NCI-H446 (cell line): ENCODE measurements around the gene LINGO1.

ENCODE experiments used
- DNase-seq, 2 experiments: peaks; one replicate each; lab custom pipeline; 2025; lab: John Stamatoyannopoulos, UW

Gene LINGO1

DNA sequence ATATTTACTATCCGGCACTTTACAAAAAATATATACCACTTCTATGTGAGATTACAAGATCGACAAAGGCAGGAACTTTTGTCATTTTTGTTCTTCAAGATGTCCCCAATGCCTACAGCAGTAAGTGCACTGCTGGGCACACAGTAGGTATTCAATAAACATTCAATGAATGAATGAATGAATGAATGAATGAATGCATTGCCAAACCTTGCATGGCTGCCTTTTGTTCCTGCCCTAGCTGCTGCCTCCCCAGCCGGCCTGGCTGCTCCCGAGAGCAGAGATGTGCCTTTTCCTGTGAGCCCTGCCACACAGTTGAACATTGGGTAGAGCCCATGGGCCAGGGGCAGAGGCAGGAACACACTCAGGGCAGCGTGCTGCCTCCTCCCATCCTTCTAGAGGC is 37.5 kb downstream of the LINGO1 start:
- no peak for DNase-seq

DNA sequence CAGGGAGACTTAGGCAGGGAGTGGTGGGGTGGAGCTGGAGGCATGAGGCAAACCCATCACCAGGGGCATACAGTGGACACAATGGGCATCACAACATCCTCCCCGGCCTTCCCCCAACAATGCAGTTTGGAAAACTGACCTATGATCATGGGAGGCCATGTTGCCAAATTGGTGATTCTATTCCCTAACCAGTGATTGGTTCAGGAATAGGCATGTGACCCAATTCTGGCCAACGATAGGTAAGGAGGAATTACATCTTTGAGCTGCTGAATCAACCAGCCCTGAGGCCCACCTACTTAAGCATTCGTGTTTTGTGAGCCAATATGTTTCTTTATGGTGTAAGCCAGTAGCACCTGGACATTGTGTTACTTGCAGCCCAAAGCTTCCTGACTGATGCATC is 40.0 kb downstream of the LINGO1 start:
- no peak for DNase-seq

DNA sequence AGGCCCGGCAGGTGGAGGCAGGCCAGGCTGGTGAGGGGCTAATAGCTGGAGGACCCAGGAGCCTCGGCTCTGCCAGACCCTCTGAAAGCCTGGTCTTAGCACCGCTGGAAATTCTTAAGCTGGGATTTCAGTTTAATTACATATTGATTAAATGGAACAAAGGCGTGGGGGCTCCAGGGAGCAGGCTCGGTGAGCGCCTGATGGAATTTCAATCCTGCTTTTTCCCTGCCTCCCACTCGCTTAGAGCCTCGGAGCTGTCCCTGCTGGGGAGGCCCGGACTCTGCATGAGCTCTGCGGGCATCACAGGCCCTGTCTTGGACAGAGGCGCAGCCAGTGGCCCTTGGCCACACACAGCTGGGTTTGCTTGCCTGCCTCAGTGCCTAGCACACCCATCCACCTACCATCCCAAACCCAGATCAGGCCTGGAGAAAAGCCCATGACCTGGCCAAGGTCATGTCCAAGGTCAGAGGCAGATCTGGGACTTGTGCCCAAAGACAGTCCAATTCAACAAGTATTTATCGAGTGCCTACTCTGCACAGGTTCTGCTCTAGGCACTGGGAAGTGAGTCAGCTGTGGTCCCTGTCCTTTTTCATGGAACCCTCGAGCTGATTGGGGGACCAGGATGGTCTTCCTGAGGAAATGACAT is 40.6 kb downstream of the LINGO1 start:
- DNase-seq, result no peak

DNA sequence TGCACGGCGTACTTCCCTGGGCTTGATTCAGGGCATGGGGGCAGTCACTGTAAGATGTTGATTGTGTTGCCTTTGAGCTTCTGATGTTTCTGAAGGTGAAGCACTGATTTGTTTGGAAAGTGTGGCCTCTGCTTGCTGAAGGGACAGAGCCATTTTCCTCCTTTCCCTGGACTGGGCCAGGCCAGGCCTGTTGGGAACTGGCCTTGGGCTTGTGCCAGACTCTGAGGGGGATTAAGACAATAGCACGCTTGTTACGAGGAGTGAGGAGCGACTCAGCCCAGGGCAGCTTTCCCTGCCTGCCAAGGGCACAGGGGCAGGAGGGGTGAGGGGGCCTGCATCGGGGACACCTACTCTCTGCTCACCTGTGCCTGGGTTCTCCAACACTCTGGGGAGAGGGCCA is 42.9 kb downstream of the LINGO1 start:
- no peak for DNase-seq

DNA sequence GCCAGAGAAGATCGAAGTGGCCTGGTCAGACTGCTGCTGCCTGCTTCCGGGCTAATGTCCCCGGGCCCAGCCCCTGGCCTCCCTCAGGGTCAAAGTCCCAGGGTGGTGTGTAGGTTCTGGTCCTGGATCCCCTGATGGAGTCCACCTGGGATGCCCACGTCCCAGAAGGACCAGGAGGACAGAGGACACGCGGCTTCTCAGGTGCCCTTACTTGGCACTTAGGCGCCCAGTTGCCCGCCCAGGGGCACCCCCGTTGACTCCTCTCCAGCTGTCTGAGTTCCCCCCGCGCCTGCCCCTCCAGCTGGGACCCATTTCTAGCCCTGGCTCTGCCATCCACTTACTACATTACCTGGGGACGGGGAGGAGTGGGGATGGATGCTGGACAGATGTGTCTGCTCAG is 44.6 kb downstream of the LINGO1 start:
- DNase-seq, result no peak

DNA sequence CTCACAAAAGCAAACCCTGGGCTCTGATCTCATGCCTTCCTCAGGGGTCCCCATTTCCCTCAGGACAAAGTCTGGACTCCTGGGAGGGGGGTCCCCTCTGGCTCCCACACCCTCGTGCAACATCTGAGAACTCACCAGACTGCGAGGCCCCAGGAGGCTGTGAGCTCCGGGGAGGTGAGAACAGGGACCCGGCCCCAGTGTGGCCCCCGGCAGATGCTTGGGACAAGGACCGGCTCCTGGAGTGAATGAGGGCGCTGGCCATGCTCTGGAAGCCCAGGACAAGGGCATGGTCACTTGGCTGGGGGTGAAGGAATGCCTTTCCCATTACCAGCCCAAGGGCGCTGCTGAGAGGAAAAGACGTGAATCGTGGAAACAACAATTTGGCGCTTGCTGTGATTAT is 48.0 kb downstream of the LINGO1 start:
- no peak for DNase-seq

DNA sequence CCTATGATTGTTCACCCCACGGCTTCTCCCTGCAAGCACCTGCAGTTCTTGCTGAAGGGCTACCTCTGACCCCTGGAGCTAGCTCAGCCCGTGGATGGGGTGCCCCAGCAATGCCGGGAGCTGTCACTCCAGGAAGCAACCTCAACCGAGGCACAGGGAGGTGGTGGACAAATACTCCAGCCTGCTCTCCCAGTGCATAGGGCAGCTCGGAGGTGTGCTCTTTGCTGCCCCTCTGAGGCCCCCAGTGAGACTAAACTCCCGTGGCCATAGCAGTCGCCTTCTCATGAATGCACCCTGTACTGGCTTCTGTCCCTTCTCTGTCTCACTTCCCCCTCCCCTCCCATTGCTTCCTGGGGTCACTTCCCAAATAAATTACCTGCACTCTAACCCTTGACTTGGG is 48.5 kb downstream of the LINGO1 start:
- no peak for DNase-seq

DNA sequence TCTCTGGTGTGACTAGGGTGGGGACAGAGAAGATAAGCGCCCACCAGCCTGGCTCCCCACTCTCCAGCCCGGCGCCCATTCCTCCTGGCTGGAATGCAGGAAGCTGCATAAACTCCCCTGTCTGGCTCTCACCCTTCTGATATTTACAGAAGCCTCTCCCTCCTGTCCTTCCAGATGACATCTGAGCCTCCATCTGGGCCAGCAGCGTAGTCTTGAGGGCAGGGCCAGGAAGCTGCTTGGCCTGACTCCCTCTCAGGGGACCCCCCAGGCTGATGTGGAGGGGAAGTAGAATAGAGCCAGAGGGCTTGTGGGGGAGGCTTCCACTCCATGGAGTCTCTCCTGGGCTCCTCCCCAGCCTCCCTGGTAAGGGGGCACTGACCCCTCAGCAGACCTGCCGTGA is 49.9 kb downstream of the LINGO1 start:
- peak in 1 of 2 experiments; percentile 14 for DNase-seq

DNA sequence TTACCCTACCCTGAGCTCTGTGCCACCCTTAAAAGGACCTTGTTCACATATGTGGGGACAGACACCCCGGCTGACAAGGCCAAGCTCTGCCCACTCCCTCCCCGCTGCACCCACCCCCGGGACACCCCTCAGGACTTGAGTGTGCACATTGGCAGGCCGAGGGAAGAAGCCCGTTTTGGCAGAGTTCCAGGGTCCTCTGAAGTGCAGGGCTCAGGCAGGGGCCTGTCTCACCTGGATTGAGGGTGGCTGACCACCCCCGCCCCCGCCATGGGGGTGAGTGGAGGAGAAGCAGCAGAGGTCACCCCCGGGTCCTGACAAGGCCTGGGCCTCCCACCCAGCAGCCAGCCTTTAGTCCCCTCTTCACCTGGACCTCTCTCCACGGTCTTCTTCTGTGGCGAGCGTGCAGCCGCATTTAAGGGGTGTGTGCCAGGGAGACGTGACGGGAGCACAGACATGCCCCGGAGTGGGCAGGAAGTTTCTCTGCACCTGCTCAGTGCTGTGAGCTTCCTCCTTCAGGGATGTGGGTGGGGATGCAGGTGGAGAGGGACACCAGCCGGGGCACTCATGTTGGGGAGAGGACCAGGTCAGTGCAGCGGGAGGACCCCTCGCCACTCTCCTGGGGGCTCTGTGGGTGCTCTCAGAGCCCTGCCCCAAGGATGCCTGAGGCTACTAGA is 50.7 kb downstream of the LINGO1 start:
- DNase-seq, result no peak

DNA sequence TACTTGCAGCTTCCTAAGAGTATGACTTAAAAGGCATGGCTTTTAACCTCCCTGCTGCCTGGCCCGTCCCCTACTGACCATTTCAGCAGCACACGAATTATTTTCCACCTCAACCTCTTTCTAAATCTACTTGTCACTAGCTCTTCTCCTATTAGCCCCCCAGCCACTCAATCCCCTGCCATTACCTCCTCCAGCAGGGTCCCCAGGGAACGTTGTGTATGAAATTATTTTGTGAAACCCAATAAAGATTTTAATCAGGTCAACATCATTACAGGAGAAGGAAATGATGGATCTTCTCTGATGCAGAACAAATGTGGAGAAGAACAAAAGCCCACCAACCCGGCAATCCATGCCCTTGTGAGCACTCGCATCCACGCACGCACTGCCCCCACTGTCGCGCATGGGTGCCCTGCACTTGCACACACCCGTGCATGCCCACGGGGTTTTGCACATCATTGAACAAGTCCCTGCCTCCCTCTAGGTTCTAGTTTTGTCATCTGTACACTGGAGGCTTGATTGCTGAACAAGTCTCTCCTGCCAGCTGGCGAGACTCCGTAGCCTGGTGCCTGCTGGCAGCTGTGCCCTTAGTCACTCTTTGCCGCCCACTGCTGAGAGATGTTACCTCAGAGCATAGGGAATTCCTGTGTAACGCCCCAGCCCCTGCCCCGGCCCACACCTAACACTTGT is 51.6 kb downstream of the LINGO1 start:
- DNase-seq, result peak; percentile 33 to 77

DNA sequence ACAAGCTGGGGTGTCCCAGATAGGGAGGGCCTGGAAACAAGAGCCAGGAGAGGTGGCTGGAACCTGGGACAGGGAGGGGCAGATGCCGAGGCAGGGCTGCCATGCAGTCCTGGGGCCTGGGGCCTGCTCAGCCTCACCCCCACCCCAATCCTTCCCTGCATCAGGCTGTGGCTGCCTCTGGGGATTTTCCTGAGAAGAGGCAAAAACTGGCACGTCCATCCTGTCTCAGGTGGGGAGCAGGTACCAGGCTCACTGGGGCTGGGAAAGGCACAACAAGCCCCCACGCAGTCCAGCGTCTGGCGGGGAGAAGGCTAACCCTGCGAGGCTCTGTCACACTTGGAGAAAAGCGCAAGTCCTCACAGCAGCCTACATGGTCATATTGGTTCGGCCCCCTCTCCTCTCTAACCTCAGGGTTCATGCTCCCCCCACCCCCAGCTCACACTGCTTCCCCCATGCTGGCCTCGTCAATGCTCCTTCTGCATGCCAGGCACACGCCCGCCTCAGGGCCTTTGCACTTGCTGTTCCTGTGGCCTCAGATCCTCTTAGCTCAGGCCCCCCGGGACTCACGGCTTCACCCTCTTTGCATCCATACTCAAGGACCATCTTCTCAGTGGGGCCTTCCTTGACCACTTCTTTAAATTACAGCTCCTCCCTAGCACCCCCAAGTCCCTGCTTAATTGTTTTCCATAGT is 53.1 kb downstream of the LINGO1 start:
- no peak for DNase-seq

DNA sequence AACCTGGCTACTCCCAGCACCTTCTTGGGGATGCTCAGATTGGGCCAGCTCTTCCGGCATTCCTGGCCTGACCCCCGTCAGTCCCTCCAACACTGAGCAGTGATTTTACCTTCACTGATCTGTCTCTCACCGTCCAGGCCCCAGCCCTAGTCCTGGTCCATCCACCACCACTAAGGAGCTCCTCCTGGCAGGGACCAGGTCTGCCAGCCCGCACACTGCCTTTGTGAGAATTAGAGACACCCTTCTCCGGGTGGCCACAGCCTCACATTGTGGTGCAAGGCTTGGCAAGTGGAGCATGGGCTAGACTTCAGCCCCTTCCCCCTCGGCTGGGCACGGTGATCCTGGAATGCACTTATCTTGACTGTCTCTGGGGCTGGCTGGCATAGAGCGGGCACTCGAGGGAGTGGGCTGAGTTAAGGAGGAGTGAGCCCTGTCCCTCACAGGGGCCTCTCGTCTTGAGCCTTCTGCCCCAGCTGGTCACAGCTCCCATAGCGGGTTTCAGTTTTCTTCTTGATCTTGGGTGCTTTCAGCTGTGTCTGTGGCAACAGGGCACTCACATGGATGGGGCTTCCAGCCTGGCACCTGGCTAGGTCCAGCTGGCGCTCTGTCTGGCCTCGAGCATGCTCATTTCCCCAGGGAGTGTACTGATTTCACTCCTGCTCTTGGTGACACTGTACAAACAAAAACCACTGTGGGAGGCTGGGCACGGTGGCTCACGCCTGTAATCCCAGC is 53.9 kb downstream of the LINGO1 start:
- peak in 1 of 2 experiments; percentile 36 for DNase-seq

DNA sequence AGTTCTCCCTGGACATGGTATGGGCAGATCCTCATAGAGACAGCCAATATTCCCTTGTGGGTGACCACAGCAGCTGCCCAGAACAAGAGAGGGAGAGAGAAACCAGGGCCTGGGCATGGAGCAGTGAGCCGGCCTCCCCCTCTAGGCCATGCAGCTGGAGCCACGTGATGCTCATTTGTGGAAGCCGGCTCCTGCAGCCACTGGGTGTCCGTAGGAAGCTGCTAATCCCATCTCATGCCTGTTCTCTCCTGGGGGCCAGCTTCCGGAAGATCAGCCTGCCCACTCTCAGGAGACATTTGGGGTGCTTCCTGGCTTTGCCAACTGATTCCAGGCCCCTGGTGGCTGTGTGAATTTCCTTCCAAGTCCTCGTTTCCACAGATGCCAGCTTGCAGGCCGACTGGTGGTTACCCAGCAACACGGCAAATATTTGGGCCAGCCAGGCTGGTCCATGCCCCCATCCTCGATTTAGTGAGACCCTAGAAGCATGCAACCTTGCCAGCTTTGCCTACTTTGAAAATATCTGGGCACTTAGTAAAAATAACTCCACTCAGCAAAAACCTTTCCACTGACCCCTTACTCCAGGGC is 55.3 kb downstream of the LINGO1 start:
- no peak for DNase-seq

DNA sequence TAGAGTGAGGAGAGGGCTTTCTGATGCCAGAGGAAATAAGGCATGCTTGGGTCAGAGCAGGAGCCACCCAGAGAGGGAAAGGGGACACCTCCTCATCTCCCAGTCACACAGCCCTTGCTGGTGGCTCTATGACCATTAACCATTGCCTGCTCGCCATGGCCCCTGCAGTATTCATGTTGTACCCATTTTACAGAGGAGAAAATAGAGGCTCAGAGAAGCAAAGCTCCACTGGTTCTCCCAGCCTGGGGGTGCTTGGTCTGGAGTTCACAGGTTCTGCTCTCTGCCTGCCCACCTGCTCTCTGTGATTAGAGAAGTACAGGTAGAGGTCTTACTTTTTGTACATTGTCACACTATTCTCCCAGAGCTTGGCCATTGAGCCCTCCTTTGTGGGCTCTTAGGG is 56.2 kb downstream of the LINGO1 start:
- no peak for DNase-seq

DNA sequence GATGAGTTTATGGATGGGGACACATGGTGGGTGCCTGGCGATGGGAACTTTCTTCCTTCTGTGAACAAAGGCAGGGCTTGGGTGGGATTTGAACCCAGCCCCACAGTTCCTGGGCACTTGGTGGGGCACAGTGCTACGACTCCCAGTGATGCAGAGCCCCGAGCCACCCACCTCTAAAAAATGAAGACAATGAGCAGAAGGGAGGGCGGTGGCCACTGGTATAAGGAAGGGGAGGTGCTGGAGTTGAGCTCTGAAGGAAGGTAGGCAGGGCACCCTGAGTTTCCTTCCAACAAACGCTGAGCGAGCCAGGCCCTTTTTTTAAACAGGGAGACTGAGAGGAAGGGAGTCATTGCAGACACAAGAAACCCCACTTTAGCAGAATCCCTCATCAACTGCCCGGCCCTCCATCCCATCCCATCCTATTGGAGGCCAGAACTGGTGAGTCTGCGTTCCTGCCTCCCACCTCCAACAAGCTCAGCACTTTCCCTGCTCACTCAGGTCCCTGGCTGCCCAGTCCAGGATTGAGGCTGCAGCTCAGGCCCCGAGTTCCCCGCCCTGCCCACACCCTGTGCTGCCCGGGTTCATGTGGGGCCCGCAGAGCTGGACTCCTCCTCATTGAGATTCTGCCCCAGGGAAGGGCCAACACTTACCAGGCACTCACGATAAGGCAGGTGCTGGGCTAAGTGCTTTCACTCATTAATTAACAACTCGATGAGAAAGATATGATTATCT is 57.3 kb downstream of the LINGO1 start:
- no peak for DNase-seq

DNA sequence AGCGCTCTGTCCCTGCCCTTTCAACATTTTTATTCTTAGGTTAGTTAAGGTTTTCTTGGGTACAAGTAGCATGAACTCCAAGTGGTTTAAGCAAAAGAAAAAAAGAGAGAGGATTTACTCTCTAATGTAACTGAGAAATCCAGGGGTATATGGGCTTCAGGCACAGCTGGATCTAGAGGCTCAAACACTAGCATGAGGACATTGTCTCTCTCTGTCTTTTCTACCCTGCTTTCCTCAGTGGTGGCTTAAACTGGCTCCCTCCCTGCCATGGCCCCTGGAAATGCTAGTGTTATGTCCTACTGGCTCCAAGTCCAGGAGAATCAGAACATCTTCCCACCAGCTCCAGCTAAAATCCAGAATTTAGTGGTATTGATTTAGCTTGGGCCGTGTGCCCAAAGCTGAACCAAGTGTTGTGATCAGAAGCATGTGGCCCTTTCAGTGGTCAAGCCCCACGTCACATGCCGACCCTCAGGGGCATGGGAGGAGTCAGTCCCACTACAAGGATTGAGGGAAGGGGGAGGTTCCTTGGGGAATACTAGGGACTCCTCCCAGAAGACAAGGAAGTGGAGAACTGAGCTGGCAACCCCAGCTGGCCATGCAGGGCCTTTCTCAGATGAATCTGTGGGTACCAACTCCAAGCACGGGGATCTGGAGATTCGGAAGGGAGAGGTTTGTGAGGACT is 58.0 kb downstream of the LINGO1 start:
- no peak for DNase-seq

DNA sequence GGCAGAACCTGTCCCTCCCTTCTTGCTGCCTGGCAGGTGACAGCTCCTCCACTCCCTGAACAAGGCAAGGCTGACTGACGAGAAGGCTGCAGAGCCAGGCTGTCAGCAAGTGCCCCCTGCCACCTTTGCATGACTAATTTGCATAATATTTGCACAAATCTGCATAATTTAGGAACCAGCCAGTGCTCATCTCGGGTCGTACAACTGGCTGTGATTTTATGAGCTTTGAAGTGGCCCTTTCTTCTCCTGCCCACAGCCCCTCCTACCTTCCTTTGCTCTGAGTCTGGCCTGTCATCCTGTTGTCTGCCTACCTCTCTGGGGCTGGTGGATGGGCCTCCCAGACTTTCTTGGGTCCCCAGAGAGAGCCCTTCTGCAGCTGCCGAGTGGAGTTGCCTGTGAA is 58.9 kb downstream of the LINGO1 start:
- DNase-seq, result no peak

DNA sequence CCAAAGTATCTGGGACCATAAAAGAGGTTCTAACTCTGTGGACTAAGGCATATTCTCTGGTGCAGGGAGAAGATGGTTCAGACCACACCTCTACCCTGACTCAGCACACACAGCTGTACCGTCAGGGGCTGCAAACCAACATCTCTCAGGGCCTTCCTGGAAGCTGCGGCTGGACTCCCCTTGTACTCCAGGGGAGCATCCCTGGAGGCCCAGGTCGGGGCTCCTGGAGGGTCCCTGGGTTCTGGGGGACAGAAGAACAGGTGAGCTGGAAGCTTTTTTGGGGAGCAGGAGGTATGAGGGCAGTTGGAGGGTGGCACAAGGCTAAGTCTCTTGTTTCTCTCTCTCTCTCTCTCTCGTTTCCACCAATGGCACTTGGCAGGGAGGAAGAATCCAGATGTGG is 60.5 kb downstream of the LINGO1 start:
- DNase-seq, result no peak

DNA sequence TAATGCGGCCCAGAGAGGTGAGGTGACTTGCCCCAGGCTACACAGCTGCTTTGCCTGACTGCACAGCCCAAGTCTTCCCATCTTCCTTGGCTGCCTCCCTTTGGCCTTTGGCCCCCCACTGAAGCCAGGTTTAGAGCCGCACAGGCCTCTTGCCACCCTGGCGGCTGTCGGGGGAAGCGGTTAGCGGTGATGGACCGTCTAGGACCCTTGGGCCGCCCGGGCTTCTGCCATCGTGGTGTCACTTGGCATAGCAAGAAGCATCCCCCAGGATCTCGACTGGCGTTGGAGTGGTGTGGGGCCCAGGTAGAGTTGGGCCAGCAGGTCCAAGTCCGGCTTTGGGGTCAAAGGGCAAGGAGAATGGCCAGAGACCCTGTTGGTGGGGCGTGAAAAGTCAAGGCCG is 61.0 kb downstream of the LINGO1 start:
- no peak for DNase-seq

DNA sequence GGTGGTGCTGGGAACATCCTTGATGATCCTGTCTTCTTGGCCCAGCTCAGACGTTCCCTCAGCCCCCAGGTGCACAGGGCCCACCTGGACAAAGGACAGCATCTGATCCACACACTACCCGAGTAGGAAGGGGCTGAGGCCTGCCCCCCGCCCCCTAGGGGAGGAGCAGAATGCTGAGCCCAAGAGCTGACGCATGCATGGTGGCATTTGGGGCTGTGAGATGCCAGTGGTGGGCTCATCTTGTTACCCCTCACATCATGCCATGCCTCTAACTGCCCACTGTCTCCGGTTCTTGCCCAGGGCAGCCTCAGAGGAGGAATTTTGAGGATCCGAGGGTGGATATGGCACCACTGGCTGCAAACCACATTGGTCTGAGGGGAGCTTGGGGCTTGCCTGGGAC is 61.5 kb downstream of the LINGO1 start:
- DNase-seq, result no peak

DNA sequence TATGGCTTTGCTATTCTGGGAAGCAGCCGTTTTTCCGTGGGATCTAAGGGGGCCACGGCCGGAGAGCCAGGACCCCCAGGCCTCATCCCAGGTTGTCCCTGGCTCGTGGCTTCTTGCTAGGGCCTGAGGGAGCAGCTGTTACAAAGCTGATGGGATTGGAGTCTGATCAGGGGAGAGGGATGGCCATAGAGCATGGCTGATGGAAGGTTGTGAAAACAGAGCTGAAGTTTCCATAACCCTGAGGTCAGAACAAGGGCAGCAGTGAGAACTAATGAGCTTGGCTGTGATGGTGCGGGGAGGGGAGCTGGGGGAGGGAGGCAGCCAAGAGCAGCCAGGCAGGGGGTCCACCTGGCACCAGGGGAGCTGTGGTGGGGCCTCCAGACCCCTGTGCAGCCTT is 63.0 kb downstream of the LINGO1 start:
- no peak for DNase-seq
